Central memory CD4-positive, alpha-beta T cell (primary cell): ENCODE results near the gene XYLT1.

ENCODE experiments used
- DNase-seq: peaks from one replicate; pipeline ENCODE4 v3.0.0; 2022

Gene XYLT1

GRCh38 chr16:17457997-17458396, 12.8 kb downstream of the XYLT1 start:
- no peak for DNase-seq

- DNase-seq: no peak
These were observed 13.2 kb downstream of the XYLT1 start for GRCh38 chr16:17457513-17457912.

GRCh38 chr16:17454162-17454730, 16.5 kb downstream of the XYLT1 start:
- no peak for DNase-seq

- DNase-seq: no peak
These were observed 17.3 kb downstream of the XYLT1 start for GRCh38 chr16:17453364-17454038.

GRCh38 chr16:17452922-17453321, 17.8 kb downstream of the XYLT1 start:
- DNase-seq: no peak

- DNase-seq: peak; percentile 43
These were observed 18.9 kb downstream of the XYLT1 start for GRCh38 chr16:17451843-17452242.

- no peak for DNase-seq
These were observed 20.5 kb downstream of the XYLT1 start for GRCh38 chr16:17450291-17450690.

- peak; percentile 50 for DNase-seq
These were observed 21.8 kb downstream of the XYLT1 start for GRCh38 chr16:17448640-17449638.

GRCh38 chr16:17447101-17447569, 23.6 kb downstream of the XYLT1 start:
- no peak for DNase-seq

GRCh38 chr16:17446661-17447060, 24.1 kb downstream of the XYLT1 start:
- DNase-seq: no peak

- no peak for DNase-seq
These were observed 25.3 kb downstream of the XYLT1 start for GRCh38 chr16:17445421-17445820.

- no peak for DNase-seq
These were observed 26.1 kb downstream of the XYLT1 start for GRCh38 chr16:17444658-17445057.

GRCh38 chr16:17440131-17440530, 30.6 kb downstream of the XYLT1 start:
- DNase-seq: no peak

GRCh38 chr16:17439580-17439979, 31.2 kb downstream of the XYLT1 start:
- peak; percentile 15 for DNase-seq

GRCh38 chr16:17437981-17438380, 32.8 kb downstream of the XYLT1 start:
- DNase-seq: no peak

GRCh38 chr16:17437127-17437720, 33.5 kb downstream of the XYLT1 start:
- no peak for DNase-seq

- DNase-seq: no peak
These were observed 35.4 kb downstream of the XYLT1 start for GRCh38 chr16:17435318-17435717.

- DNase-seq: no peak
These were observed 36.9 kb downstream of the XYLT1 start for GRCh38 chr16:17433577-17434451.

- no peak for DNase-seq
These were observed 37.7 kb downstream of the XYLT1 start for GRCh38 chr16:17432901-17433576.

- DNase-seq: no peak
These were observed 38.7 kb downstream of the XYLT1 start for GRCh38 chr16:17431968-17432625.

GRCh38 chr16:17431012-17431411, 39.7 kb downstream of the XYLT1 start:
- no peak for DNase-seq
